Breast epithelium (tissue), 4 donors: ENCODE data around the gene EYA3. TPM values are rescaled to one million over a fixed set of nuclear protein-coding genes. Genes with fewer than 3 reads are reported as not detected.

Source experiments
- DNase-seq, 2 donors: peaks; one replicate each; pipeline ENCODE4 v3.0.0-alpha.2; 2019; ENCODE audit warnings: low spot score in 2 of 2
- H3K27ac ChIP-seq, 2 donors: fragments of 200-600 bp; sonication (generic) in 1 of 2; one replicate each; pipeline ENCODE4 v1.5.1; 2016 to 2019; ENCODE audit warnings: mild to moderate bottlenecking in 1 of 2
- H3K27me3 ChIP-seq, 2 donors: fragments of 200-600 bp; sonication (generic) in 1 of 2; one replicate each; pipeline versions ENCODE4 v1.5.1 to v1.6.0; 2017 to 2019; ENCODE audit warnings: control low read depth in 1 of 2, mild to moderate bottlenecking in 1 of 2
- H3K36me3 ChIP-seq: fragments of 200-600 bp; one replicate; pipeline ENCODE4 v1.5.1; 2019
- H3K4me1 ChIP-seq, 2 donors: fragments of 200-600 bp; sonication (generic); one replicate each; pipeline ENCODE4 v1.5.1; 2016 to 2019; ENCODE audit warnings: control low read depth in 1 of 2
- H3K4me3 ChIP-seq, 3 donors: fragments of 200-600 bp; sonication (generic); 1 replicate in 2 of 3; 2 replicates in 1 of 3; pipeline ENCODE4 v1.5.1; 2016 to 2019; ENCODE audit warnings: mild to moderate bottlenecking in 3 of 3, moderate library complexity in 2 of 3
- H3K9me3 ChIP-seq, 2 donors: fragments of 200-600 bp; sonication (generic) in 1 of 2; one replicate each; pipeline ENCODE4 v1.5.1; 2016 to 2019; ENCODE audit warnings: control low read depth in 1 of 2
- CTCF ChIP-seq, 3 donors: fragments of 450-650 bp; IDR thresholded peaks; one replicate each; pipeline ENCODE4 v1.5.1; 2016 to 2017; ENCODE audit warnings: antibody characterized with exemption in 3 of 3, mild to moderate bottlenecking in 3 of 3, moderate library complexity in 3 of 3
- POLR2A ChIP-seq: fragments of 450-650 bp; IDR thresholded peaks from one replicate; pipeline ENCODE4 v1.6.1; 2016; ENCODE audit warnings: antibody characterized with exemption, mild to moderate bottlenecking, moderate library complexity
- POLR2AphosphoS5 ChIP-seq, 3 donors: sonication (generic); formaldehyde crosslinking; IDR thresholded peaks; one replicate each; pipeline ENCODE4 v1.6.1; 2017; ENCODE audit warnings: antibody characterized with exemption in 3 of 3
- intact Hi-C: fragments of 100-400 bp; cut with DNase I; formaldehyde crosslinking; loops from one replicate; pipeline ENCODE4 v1.15.1; 2023; ENCODE audit warnings: low total_unique reads
- total RNA-seq, 3 donors: library from RNA; depleted of rRNA; stranded (reverse); fragments of >200 nt; gene quantifications; one replicate each; pipeline ENCODE4 v1.1.0, GENCODE V29; 2016

EYA3 gene
- total RNA-seq, 3 donors from 2014 or later, result 12.2 to 22.6 (median 18.1) TPM

- Histone ChIP-seq H3K9me3 (no peaks in the 10 kb centered on the region), H3K36me3 (no peaks in the 10 kb centered on the region), H3K27me3 (no peaks in the 10 kb centered on the region), H3K4me3 (no peak overlapping the region), H3K27ac (peak overlapping the region; percentile 54 to 64), H3K4me1 (peaks cover 0 to 9% of the 10 kb centered on the region in 2 donors)
- intact Hi-C loops, result no loop called here
- DNase-seq, result no peak
- no peak for TF ChIP-seq POLR2AphosphoS5 (IDR thresholded peaks at IDR 0.05)
- TF ChIP-seq CTCF (IDR thresholded peaks at IDR 0.05), result no peak
Observed at GRCh38 chr1:27971674-27972073, 116.7 kb downstream of the EYA3 start.

- Histone ChIP-seq H3K27me3 (no peaks in the 10 kb centered on the region), H3K9me3 (no peaks in the 10 kb centered on the region), H3K27ac (peak overlapping the region; percentile 0 to 54), H3K4me3 (no peak overlapping the region), H3K36me3 (no peaks in the 10 kb centered on the region), H3K4me1 (peaks cover 0 to 9% of the 10 kb centered on the region in 2 donors)
- no peak for TF ChIP-seq CTCF (IDR thresholded peaks at IDR 0.05)
- TF ChIP-seq POLR2AphosphoS5 (IDR thresholded peaks at IDR 0.05), result no peak
- TF ChIP-seq POLR2A, result no peak
- intact Hi-C loops, result no loop called here
- no peak for DNase-seq
Observed at GRCh38 chr1:27970401-27970800, 118.0 kb downstream of the EYA3 start.

- H3K4me3 ChIP-seq, result no peak overlapping the region
- H3K36me3 ChIP-seq, result no peaks in the 10 kb centered on the region
- peak overlapping the region in 1 of 2 donors; percentile 42 for H3K27ac ChIP-seq
- no peak for DNase-seq
- H3K4me1 ChIP-seq, result peaks cover 0 to 9% of the 10 kb centered on the region in 2 donors
- no peak for TF ChIP-seq CTCF (IDR thresholded peaks at IDR 0.05)
- TF ChIP-seq POLR2A, result no peak
- TF ChIP-seq POLR2AphosphoS5 (IDR thresholded peaks at IDR 0.05), result no peak
- no peaks in the 10 kb centered on the region for H3K27me3 ChIP-seq
- intact Hi-C loops, result no loop called here
- H3K9me3 ChIP-seq, result no peaks in the 10 kb centered on the region
Observed at GRCh38 chr1:27968692-27969091, 119.7 kb downstream of the EYA3 start.

GRCh38 chr1:27967884-27968466, 120.4 kb downstream of the EYA3 start:
- intact Hi-C loops, result no loop called here
- Histone ChIP-seq H3K9me3 (no peaks in the 10 kb centered on the region), H3K36me3 (no peaks in the 10 kb centered on the region), H3K4me1 (peaks cover 0 to 9% of the 10 kb centered on the region in 2 donors), H3K27me3 (no peaks in the 10 kb centered on the region), H3K27ac (peak overlapping the region; percentile 3 to 42), H3K4me3 (no peak overlapping the region)
- no peak for TF ChIP-seq CTCF (IDR thresholded peaks at IDR 0.05)
- TF ChIP-seq POLR2A, result no peak
- no peak for TF ChIP-seq POLR2AphosphoS5 (IDR thresholded peaks at IDR 0.05)
- DNase-seq, result no peak

- Histone ChIP-seq H3K4me1 (peaks cover 0 to 9% of the 10 kb centered on the region in 2 donors), H3K27ac (peak overlapping the region in 1 of 2 donors; percentile 3), H3K4me3 (no peak overlapping the region), H3K27me3 (no peaks in the 10 kb centered on the region), H3K9me3 (no peaks in the 10 kb centered on the region), H3K36me3 (no peaks in the 10 kb centered on the region)
- DNase-seq, result no peak
- intact Hi-C loops, result no loop called here
- no peak for TF ChIP-seq POLR2AphosphoS5 (IDR thresholded peaks at IDR 0.05)
- no peak for TF ChIP-seq POLR2A
- TF ChIP-seq CTCF (IDR thresholded peaks at IDR 0.05), result no peak
Observed at GRCh38 chr1:27967106-27967883, 121.1 kb downstream of the EYA3 start.
